NCI-H2227 treated with DMSO at 0.1 percent for 48 hours (cell line): ENCODE measurements around the gene SYPL2.

Experiments used
- DNase-seq: peaks from one replicate; lab custom pipeline; 2025; lab: John Stamatoyannopoulos, UW

SYPL2 gene

GRCh38 chr1:109492779-109493178, 26.4 kb downstream of the SYPL2 start:
- DNase-seq, result no peak

GRCh38 chr1:109493227-109493626, 26.9 kb downstream of the SYPL2 start:
- DNase-seq, result no peak

- DNase-seq, result peak; percentile 84
Observed at GRCh38 chr1:109493805-109494539, 27.6 kb downstream of the SYPL2 start, which contains the start of gene CYB561D1. Gene CYB561D1, plus strand, starts transcription at chr1:109494094. Its CDS starts 46 bp downstream, at chr1:109494140.

GRCh38 chr1:109495738-109496137, 29.4 kb downstream of the SYPL2 start:
- no peak for DNase-seq

GRCh38 chr1:109497449-109498160, 31.3 kb downstream of the SYPL2 start:
- peak; percentile 39 for DNase-seq

- no peak for DNase-seq
Observed at GRCh38 chr1:109498161-109498801, 31.9 kb downstream of the SYPL2 start.

- DNase-seq, result no peak
Observed at GRCh38 chr1:109499081-109499480, 32.7 kb downstream of the SYPL2 start.

GRCh38 chr1:109499661-109500536, 33.6 kb downstream of the SYPL2 start:
- DNase-seq, result peak; percentile 87

- no peak for DNase-seq
Observed at GRCh38 chr1:109500941-109501381, 34.6 kb downstream of the SYPL2 start.

- no peak for DNase-seq
Observed at GRCh38 chr1:109501644-109502363, 35.5 kb downstream of the SYPL2 start.

GRCh38 chr1:109502364-109502851, 36.1 kb downstream of the SYPL2 start:
- DNase-seq, result no peak

GRCh38 chr1:109503935-109504334, 37.6 kb downstream of the SYPL2 start:
- no peak for DNase-seq

GRCh38 chr1:109504974-109505373, 38.6 kb downstream of the SYPL2 start:
- no peak for DNase-seq

- no peak for DNase-seq
Observed at GRCh38 chr1:109508001-109508872, 41.9 kb downstream of the SYPL2 start.

GRCh38 chr1:109508873-109509175, 42.5 kb downstream of the SYPL2 start:
- no peak for DNase-seq

- peak; percentile 69 for DNase-seq
Observed at GRCh38 chr1:109509176-109510134, 43.1 kb downstream of the SYPL2 start, which contains the start of gene AMIGO1. Gene AMIGO1, minus strand, starts transcription at chr1:109509727. Its CDS starts 815 bp downstream, at chr1:109508912.

GRCh38 chr1:109513110-109513710, 46.9 kb downstream of the SYPL2 start:
- DNase-seq, result no peak

- no peak for DNase-seq
Observed at GRCh38 chr1:109514846-109515245, 48.5 kb downstream of the SYPL2 start.
